ENCODE data around the gene PAM. TPM values are rescaled to one million over a fixed set of nuclear protein-coding genes. Genes with fewer than 3 reads are reported as not detected.

The PAM gene
- total RNA-seq, 1 experiment from 2014 or later = 257 TPM

DNA sequence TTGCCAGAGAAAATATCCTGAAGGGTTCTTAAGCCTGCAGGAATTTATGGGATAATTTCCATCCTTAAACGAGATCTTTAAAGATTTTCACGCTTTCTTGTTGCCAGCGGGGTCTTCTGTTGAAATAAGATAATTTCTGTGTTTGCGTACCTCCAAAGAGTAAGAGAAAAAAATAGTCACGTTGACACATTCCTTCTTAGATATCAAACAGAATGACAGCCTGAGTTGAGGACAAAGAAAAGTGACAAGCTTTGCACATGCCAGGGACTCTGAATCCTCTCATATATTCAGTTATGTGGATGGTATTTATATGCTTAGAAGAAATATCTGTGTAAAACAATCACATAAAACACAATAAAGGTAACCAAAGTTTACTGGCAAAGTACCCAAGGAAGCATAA, 21.6 kb upstream of the PAM start:
- Histone ChIP-seq H3K9me3 (ENCODE audit: control insufficient read depth in 1 of 2, insufficient read depth in 1 of 2, low read depth in 1 of 2, low read length in 2 of 2) (no peaks in the 10 kb centered on the region), H3K27me3 (ENCODE audit: insufficient read depth, low read length) (no peaks in the 10 kb centered on the region), H3K79me2 (ENCODE audit: insufficient read depth, low read length) (no peaks in the 10 kb centered on the region), H2AFZ (ENCODE audit: low read depth, low read length, poor library complexity, severe bottlenecking) (no peak overlapping the region), H3K27ac (ENCODE audit: low read depth, low read length) (no peak overlapping the region), H3K4me2 (ENCODE audit: low read length) (no peak overlapping the region), H3K4me3 (replicated peaks in 1 of 2; ENCODE audit: low read depth in 1 of 2, low read length in 2 of 2) (no peak overlapping the region), H3K9me2 (ENCODE audit: insufficient read depth) (no peaks in the 10 kb centered on the region), H4K20me1 (ENCODE audit: insufficient read depth) (no peaks in the 10 kb centered on the region), H3K4me1 (ENCODE audit: control insufficient read depth in 1 of 2, insufficient read depth in 2 of 2, low read length in 2 of 2) (no peaks in the 10 kb centered on the region), H3K9ac (ENCODE audit: low read length) (no peak overlapping the region), H3K36me3 (ENCODE audit: control insufficient read depth in 1 of 2, insufficient read depth in 2 of 2, low read length in 2 of 2) (no peaks in the 10 kb centered on the region)
- DNase-seq (ENCODE audit: low read depth, low spot score) (no peak), ATAC-seq (no peak)
- CTCF ChIA-PET = no interaction called here
- POLR2A ChIA-PET = no interaction called here
- no TSS peak for BruUV-seq (replicated peaks)
- no peak for TF ChIP-seq ZFX (IDR thresholded peaks at IDR 0.05)
- TF ChIP-seq CEBPB (IDR thresholded peaks at IDR 0.05; ENCODE audit: low read depth) = no peak
- TF ChIP-seq ZNF274 (IDR thresholded peaks at IDR 0.05; ENCODE audit: low read depth, low read length) = no peak
- TF ChIP-seq RAD21 (IDR thresholded peaks at IDR 0.05; ENCODE audit: low read depth) = no peak
- TF ChIP-seq SIN3A (IDR thresholded peaks at IDR 0.05; ENCODE audit: low read depth) = no peak
- TF ChIP-seq EGR1 (IDR thresholded peaks at IDR 0.05; ENCODE audit: low read depth) = no peak
- TF ChIP-seq EZH2 (IDR thresholded peaks at IDR 0.05) = no peak
- TF ChIP-seq, protein P1, sequence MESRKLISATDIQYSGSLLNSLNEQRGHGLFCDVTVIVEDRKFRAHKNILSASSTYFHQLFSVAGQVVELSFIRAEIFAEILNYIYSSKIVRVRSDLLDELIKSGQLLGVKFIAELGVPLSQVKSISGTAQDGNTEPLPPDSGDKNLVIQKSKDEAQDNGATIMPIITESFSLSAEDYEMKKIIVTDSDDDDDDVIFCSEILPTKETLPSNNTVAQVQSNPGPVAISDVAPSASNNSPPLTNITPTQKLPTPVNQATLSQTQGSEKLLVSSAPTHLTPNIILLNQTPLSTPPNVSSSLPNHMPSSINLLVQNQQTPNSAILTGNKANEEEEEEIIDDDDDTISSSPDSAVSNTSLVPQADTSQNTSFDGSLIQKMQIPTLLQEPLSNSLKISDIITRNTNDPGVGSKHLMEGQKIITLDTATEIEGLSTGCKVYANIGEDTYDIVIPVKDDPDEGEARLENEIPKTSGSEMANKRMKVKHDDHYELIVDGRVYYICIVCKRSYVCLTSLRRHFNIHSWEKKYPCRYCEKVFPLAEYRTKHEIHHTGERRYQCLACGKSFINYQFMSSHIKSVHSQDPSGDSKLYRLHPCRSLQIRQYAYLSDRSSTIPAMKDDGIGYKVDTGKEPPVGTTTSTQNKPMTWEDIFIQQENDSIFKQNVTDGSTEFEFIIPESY (IDR thresholded peaks at IDR 0.05; ENCODE audit: extremely low read depth, insufficient replicate concordance, low read length) = no peak
- TF ChIP-seq, protein P2, sequence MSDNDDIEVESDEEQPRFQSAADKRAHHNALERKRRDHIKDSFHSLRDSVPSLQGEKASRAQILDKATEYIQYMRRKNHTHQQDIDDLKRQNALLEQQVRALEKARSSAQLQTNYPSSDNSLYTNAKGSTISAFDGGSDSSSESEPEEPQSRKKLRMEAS (IDR thresholded peaks at IDR 0.05) = no peak
- no peak for TF ChIP-seq TCF7L2 (IDR thresholded peaks at IDR 0.05; ENCODE audit: borderline replicate concordance, extremely low read depth, insufficient read depth, insufficient read length)
- TF ChIP-seq, protein P3, sequence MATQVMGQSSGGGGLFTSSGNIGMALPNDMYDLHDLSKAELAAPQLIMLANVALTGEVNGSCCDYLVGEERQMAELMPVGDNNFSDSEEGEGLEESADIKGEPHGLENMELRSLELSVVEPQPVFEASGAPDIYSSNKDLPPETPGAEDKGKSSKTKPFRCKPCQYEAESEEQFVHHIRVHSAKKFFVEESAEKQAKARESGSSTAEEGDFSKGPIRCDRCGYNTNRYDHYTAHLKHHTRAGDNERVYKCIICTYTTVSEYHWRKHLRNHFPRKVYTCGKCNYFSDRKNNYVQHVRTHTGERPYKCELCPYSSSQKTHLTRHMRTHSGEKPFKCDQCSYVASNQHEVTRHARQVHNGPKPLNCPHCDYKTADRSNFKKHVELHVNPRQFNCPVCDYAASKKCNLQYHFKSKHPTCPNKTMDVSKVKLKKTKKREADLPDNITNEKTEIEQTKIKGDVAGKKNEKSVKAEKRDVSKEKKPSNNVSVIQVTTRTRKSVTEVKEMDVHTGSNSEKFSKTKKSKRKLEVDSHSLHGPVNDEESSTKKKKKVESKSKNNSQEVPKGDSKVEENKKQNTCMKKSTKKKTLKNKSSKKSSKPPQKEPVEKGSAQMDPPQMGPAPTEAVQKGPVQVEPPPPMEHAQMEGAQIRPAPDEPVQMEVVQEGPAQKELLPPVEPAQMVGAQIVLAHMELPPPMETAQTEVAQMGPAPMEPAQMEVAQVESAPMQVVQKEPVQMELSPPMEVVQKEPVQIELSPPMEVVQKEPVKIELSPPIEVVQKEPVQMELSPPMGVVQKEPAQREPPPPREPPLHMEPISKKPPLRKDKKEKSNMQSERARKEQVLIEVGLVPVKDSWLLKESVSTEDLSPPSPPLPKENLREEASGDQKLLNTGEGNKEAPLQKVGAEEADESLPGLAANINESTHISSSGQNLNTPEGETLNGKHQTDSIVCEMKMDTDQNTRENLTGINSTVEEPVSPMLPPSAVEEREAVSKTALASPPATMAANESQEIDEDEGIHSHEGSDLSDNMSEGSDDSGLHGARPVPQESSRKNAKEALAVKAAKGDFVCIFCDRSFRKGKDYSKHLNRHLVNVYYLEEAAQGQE (IDR thresholded peaks at IDR 0.05; ENCODE audit: low read depth) = no peak
- TF ChIP-seq YY1 (IDR thresholded peaks at IDR 0.05; ENCODE audit: extremely low read depth, insufficient replicate concordance, low read depth, low read length) = no peak
- no peak for TF ChIP-seq ELF1 (IDR thresholded peaks at IDR 0.05; ENCODE audit: borderline replicate concordance, low read depth)
- no peak for TF ChIP-seq CBX3 (IDR thresholded peaks at IDR 0.05; ENCODE audit: low read depth)
- no peak for TF ChIP-seq POLR2A (IDR thresholded peaks at IDR 0.05; ENCODE audit: borderline replicate concordance, extremely low read depth, insufficient read depth, insufficient read length)
- no peak for TF ChIP-seq SRF (IDR thresholded peaks at IDR 0.05; ENCODE audit: low read depth)
- TF ChIP-seq FOSL1 (IDR thresholded peaks at IDR 0.05; ENCODE audit: low read depth) = no peak
- RAD21 ChIA-PET (ENCODE audit: low non-redundant PET in 1 of 2, low total read pairs in 2 of 2, uncharacterized antibody in 2 of 2, unreplicated experiment in 2 of 2) = no interaction called here
- intact Hi-C loops (cut with micrococcal nuclease) = no loop called here
